Upper lobe of right lung (tissue), 1 donor: ENCODE measurements around the gene ACER3. TPM values are rescaled to one million over a fixed set of nuclear protein-coding genes. Genes with fewer than 3 reads are reported as not detected.
"Not testable (repeated sequence)": the region's sequence is repeated elsewhere in the genome, so short reads cannot be mapped to it uniquely, and the experiment has no call there.

Experiments used
- ATAC-seq: fragments of 200-7000 bp; cut with Tn5 transposase; one replicate; pipeline ENCODE4 v1.9.1; 2020; ENCODE audit warnings: mild to moderate bottlenecking, moderate library complexity
- DNase-seq: peaks from one replicate; pipeline ENCODE4 v3.0.0-alpha.2; 2020
- H3K27ac ChIP-seq: fragments of 200-600 bp; one replicate; pipeline ENCODE4 v1.8.0; 2022
- H3K27me3 ChIP-seq: fragments of 200-600 bp; one replicate; pipeline ENCODE4 v1.8.0; 2022; ENCODE audit warnings: mild to moderate bottlenecking
- H3K36me3 ChIP-seq: fragments of 200-600 bp; one replicate; pipeline ENCODE4 v1.8.0; 2022
- H3K4me1 ChIP-seq: fragments of 200-600 bp; one replicate; pipeline ENCODE4 v1.8.0; 2022
- H3K4me3 ChIP-seq: fragments of 200-600 bp; one replicate; pipeline ENCODE4 v1.8.0; 2022; ENCODE audit warnings: mild to moderate bottlenecking
- H3K9me3 ChIP-seq: fragments of 200-600 bp; one replicate; pipeline ENCODE4 v1.8.0; 2022
- intact Hi-C: fragments of 100-400 bp; cut with DNase I; formaldehyde crosslinking; loops from one replicate; pipeline ENCODE4 v1.11.0; 2022
- total RNA-seq: library from RNA; stranded (reverse); fragmentation: NEBNext Ultra II Directional; extraction: Animal tissue kit (Norgen Biotek cat#: 25700); gene quantifications from one replicate; pipeline ENCODE4 v1.2.1, GENCODE V29; 2021
- TF ChIP-seq, protein P1 (sequence below): fragments of 200-600 bp; IDR thresholded peaks from one replicate; pipeline ENCODE4 v1.8.0; 2022; ENCODE audit warnings: antibody characterized with exemption
- donor health status: DM: no; HTN: yes; CAD: no; lungs with severe emphysema.

Gene ACER3
- total RNA-seq, 1 donor from 2014 or later = 42.2 TPM

DNA sequence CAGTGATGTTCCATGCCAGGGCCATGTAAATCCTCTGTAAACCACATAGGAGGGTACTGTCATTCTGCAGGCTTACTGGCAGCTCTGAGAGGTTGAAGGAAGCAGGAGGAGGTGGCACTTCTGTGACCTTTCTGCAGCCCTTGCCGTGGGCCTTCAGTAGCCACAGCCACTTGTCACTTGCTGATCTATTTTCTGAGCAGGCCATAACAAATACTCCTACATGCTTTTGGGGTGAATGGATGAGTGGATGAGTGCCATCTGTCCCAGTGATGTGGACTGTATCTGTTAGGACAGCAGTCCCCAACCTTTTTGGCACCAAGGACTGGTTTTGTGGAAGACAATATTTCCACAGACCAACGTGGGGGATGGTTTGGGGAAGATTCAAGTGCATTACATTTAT lies 183.6 kb downstream of the ACER3 start:
- Histone ChIP-seq H3K4me1 (peaks cover 8% of the 10 kb centered on the region), H3K36me3 (no peaks in the 10 kb centered on the region), H3K27me3 (peaks cover 32% of the 10 kb centered on the region), H3K27ac (no peak overlapping the region), H3K4me3 (no peak overlapping the region), H3K9me3 (no peaks in the 10 kb centered on the region)
- ATAC-seq = no peak
- DNase-seq = no peak
- intact Hi-C loops = no loop called here
- TF ChIP-seq, protein P1, sequence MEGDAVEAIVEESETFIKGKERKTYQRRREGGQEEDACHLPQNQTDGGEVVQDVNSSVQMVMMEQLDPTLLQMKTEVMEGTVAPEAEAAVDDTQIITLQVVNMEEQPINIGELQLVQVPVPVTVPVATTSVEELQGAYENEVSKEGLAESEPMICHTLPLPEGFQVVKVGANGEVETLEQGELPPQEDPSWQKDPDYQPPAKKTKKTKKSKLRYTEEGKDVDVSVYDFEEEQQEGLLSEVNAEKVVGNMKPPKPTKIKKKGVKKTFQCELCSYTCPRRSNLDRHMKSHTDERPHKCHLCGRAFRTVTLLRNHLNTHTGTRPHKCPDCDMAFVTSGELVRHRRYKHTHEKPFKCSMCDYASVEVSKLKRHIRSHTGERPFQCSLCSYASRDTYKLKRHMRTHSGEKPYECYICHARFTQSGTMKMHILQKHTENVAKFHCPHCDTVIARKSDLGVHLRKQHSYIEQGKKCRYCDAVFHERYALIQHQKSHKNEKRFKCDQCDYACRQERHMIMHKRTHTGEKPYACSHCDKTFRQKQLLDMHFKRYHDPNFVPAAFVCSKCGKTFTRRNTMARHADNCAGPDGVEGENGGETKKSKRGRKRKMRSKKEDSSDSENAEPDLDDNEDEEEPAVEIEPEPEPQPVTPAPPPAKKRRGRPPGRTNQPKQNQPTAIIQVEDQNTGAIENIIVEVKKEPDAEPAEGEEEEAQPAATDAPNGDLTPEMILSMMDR = no peak

- no peaks in the 10 kb centered on the region for H3K36me3 ChIP-seq
- ATAC-seq (no peak), DNase-seq (no peak)
- no peak overlapping the region for H3K27ac ChIP-seq
- no peaks in the 10 kb centered on the region for H3K9me3 ChIP-seq
- H3K4me1 ChIP-seq = peaks cover 3% of the 10 kb centered on the region
- intact Hi-C loops = loop anchor here (5.0 kb wide), 1 partner anchor 47 kb away; no protein-coding TSS in a partner anchor
- H3K27me3 ChIP-seq = peaks cover 27% of the 10 kb centered on the region
- TF ChIP-seq, protein P1 = no peak
- no peak overlapping the region for H3K4me3 ChIP-seq
These were observed 184.2 kb downstream of the ACER3 start for GRCh38 chr11:77044886-77045285.

- peak; percentile 79 for DNase-seq
- intact Hi-C loops = loop anchor here (5.0 kb wide), 1 partner anchor 46 kb away; no protein-coding TSS in a partner anchor
- TF ChIP-seq, protein P1 = peak; percentile 67
- Histone ChIP-seq H3K27me3 (peaks cover 17% of the 10 kb centered on the region), H3K27ac (no peak overlapping the region), H3K9me3 (no peaks in the 10 kb centered on the region), H3K36me3 (no peaks in the 10 kb centered on the region), H3K4me1 (no peaks in the 10 kb centered on the region), H3K4me3 (no peak overlapping the region)
- ATAC-seq = peak; percentile 85
These were observed 185.4 kb downstream of the ACER3 start for GRCh38 chr11:77046060-77046501.

DNA sequence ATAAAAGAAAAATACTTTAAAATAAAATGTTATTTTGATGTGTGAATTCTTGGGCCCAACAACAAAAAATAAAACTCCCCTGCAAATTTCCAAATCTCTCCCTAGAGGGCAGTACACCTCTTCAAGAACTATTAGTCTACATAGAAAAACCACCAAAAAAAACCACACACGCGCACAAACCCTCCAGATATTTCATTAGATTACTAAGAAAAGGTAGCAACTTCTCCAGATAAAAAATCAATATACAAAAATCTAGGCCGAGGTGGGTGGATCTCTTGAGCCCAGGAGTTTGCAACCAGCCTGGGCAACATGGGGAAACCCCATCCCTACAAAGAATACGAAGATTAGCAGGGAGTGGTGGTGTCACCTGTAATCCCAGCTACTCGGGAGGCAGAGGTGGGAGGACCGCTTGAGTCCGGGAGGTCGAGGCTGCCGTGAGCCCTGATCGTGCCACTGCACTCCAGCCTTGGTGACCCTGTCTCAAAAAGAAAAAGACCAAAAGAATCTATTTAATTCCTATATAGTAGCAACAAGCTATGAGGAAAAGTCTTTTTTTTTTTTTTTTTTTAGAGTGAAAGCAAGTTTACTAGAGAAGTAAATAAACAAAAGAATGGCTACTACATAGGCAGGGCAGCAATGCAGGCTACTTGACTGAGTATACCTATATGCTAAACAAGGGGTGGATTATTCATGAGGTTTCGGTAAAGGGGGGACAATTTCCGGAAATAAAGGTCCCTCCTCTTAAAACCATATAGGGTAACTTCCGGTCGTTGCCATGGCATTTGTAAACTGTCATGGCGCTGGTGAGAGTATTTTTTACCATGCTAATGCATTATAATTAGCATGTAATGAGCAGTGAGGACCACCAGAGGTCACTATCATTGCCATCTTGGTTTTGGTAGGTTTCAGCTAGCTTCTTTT lies 186.5 kb downstream of the ACER3 start:
- H3K27ac ChIP-seq = no peak overlapping the region
- no peaks in the 10 kb centered on the region for H3K36me3 ChIP-seq
- H3K27me3 ChIP-seq = peaks cover 17% of the 10 kb centered on the region
- H3K4me3 ChIP-seq = peak overlapping the region; percentile 56
- intact Hi-C loops = loop anchor here (5.0 kb wide), 1 partner anchor 45 kb away; no protein-coding TSS in a partner anchor
- TF ChIP-seq, protein P1 = peak; percentile 74
- no peaks in the 10 kb centered on the region for H3K4me1 ChIP-seq
- ATAC-seq (peak; percentile 89), DNase-seq (no peak)
- no peaks in the 10 kb centered on the region for H3K9me3 ChIP-seq

GRCh38 chr11:77047928-77048446 lies 187.3 kb downstream of the ACER3 start:
- intact Hi-C loops = loop anchor here (5.0 kb wide), 1 partner anchor 44 kb away; no protein-coding TSS in a partner anchor
- H3K4me3 ChIP-seq, ATAC-seq: not testable (repeated sequence)

GRCh38 chr11:77049026-77049425 lies 188.3 kb downstream of the ACER3 start:
- Histone ChIP-seq H3K36me3 (no peaks in the 10 kb centered on the region), H3K27ac (no peak overlapping the region), H3K4me1 (no peaks in the 10 kb centered on the region), H3K9me3 (no peaks in the 10 kb centered on the region), H3K27me3 (peaks cover 15% of the 10 kb centered on the region), H3K4me3 (no peak overlapping the region)
- no peak for DNase-seq
- ATAC-seq = no peak
- intact Hi-C loops = loop anchor here (5.0 kb wide), 1 partner anchor 43 kb away; no protein-coding TSS in a partner anchor
- TF ChIP-seq, protein P1 = no peak

More at GRCh38 chr11:77047928-77048446, 187.3 kb downstream of the ACER3 start:
- peaks cover 17% of the 10 kb centered on the region for H3K27me3 ChIP-seq
- not testable (repeated sequence) for H3K4me1 ChIP-seq, H3K36me3 ChIP-seq, DNase-seq, H3K9me3 ChIP-seq, H3K27ac ChIP-seq
